ENCODE results near the gene NFE2.

Gene NFE2

DNA sequence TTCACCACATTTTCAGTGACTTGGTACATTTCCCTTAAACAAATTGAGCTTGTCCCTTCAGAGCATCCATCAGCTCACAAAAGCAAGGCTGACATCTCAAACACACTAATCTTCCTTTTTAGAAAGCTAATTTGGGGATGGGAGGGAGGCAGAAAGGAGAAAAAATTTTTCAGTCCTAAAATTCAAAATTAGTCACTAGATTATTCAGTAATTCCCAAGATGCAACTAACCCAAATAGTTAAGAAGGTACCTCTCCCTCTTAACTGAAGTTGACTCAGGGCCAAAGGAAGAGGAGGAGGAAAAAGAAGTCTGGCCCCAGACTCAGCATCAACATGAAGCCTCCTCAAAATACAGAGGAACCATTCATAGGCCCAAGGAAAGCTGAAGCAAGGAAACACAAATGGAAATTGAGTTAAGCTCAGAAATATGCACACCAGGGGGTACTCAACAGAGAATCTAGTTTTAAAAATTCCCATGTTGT is 42.6 kb downstream of the NFE2 start:
- H3K4me3 ChIP-seq (ENCODE audit: low read length), result no peak overlapping the region
- peak; percentile 45 for DNase-seq (ENCODE audit: low read depth)
- TF ChIP-seq CTCF (conservative IDR thresholded peaks at IDR 0.05; ENCODE audit: low read length), result no peak

DNA sequence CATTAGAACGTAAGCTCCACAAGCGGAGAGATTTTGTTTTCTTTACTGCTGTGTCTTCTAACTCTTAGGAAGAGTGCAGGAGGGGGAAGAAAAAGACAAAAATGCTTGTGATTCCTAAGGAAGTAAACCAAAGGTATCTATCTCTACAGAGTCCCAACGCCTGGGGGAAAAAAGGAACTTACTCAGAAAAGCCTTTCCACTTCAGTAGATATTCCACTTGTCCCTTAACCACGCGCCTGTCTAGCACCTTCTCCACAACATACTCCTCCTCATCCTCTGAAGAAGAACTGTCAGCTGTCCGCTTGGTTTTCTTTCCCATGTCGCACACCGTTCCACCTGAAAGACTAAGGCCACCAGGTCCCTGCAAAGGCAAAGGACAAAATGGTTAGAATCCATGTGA is 43.5 kb downstream of the NFE2 start:
- no peak for TF ChIP-seq CTCF (conservative IDR thresholded peaks at IDR 0.05; ENCODE audit: low read length)
- H3K4me3 ChIP-seq (ENCODE audit: low read length), result no peak overlapping the region
- no peak for DNase-seq (ENCODE audit: low read depth)

DNA sequence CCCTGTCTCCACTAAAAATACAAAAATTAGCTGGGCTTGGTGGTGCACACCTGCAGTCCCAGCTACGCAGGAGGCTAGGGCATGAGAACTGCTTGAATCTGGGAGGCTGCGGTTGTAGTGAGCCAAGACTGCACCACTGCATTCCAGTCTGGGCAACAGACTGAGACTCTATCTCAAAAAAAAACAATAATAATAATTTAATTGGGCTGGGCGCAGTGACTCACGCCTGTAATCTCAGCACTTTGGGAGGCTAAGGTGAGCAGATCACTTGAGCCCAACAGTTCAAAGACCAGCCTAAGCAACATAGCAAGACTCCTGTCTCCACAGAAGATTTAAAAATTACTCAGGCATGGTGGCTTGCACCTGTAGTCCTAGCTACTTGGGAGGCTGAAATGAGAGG is 47.6 kb downstream of the NFE2 start:
- H3K4me3 ChIP-seq (ENCODE audit: low read length), result no peak overlapping the region
- no peak for DNase-seq (ENCODE audit: low read depth)
- TF ChIP-seq CTCF (conservative IDR thresholded peaks at IDR 0.05; ENCODE audit: low read length), result no peak

DNA sequence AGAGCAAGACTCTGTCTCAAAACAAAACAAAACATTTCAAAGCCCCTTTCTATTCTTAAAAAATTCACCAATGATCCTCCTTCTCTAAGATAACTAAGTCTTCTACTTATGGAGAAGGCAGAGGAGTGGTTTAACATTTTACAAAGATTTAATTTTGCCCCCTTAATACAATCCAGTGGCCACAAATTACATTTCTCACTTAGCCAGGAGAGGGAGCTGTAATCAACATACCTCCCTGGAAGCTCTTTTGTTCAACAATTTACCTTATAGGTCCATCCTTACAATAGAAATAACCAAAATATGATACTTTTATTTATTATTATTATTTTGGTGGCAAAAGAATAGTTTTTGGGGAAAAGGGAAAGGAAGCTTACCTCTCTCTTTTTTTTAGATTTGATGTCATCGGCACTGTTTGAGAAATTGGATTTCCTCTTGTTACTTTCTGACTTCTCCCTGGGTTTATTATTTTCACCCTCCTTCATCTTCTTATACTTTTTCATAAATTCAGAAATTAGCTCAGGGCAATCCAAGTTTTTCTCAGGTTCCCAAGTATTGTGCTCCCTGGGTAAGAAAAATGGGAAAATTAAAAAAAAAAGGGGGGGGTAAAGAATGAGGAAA is 49.0 kb downstream of the NFE2 start:
- peak; percentile 56 for DNase-seq (ENCODE audit: low read depth)
- peak; percentile 83 for TF ChIP-seq CTCF (conservative IDR thresholded peaks at IDR 0.05; ENCODE audit: low read length)
- no peak overlapping the region for H3K4me3 ChIP-seq (ENCODE audit: low read length)

DNA sequence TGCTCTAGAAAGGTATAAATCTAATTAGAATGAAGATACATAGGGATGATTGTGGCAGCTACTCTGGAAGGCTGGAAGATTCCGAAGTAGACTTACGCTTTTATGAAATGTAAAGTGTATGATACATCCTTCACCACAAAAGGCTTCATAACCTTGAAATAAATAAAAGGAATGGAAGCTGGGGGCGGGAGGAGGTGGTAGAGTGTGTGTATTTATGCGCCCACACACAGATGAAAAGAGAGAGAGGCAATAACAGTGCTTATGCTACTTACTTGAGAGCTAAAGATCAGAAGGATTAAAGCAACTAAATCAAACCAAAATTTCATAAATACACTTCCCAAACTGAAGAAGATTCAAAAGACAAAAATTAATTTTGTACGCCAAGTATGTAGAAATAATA is 51.3 kb downstream of the NFE2 start:
- no peak overlapping the region for H3K4me3 ChIP-seq (ENCODE audit: low read length)
- no peak for TF ChIP-seq CTCF (conservative IDR thresholded peaks at IDR 0.05; ENCODE audit: low read length)
- no peak for DNase-seq (ENCODE audit: low read depth)

DNA sequence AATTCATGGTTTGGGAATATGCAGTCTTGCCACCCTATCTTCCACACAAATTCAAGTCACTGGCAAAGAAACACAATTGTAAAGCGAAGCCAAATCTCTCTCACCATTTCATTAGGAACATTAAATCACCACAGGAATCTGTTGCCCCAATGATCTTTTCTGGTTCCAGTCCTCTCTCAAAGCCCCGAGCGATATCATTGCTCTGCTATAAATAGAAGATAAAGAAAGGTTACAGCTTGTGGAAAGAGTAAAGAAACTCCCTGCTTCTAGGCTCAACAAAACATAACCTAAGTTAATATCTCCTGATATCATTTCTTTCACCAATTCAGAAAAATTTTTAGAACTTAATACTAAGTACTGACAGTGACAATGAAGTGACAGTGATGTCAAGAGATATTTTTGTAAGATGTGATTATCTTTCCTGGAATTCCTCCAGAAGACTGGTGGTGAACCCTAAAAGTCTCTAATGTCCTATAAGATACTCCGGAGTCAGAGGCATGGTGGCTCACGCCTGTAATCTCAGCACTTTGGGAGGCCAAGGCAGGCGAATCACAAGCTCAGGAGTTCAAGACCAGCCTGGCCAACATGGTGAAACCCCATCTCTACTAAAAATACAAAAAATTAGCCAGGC is 54.7 kb downstream of the NFE2 start:
- no peak for DNase-seq (ENCODE audit: low read depth)
- no peak for TF ChIP-seq CTCF (conservative IDR thresholded peaks at IDR 0.05; ENCODE audit: low read length)
- H3K4me3 ChIP-seq (ENCODE audit: low read length), result no peak overlapping the region
